Hippocampal formation (tissue), 2 donors: ENCODE results near the gene TTC34.
"Not testable (repeated sequence)": the region's sequence is repeated elsewhere in the genome, so short reads cannot be mapped to it uniquely, and the experiment has no call there.

Source experiments
- DNase-seq, 2 donors: peaks; one replicate each; lab custom pipeline; 2025; lab: John Stamatoyannopoulos, UW

TTC34 gene

DNA sequence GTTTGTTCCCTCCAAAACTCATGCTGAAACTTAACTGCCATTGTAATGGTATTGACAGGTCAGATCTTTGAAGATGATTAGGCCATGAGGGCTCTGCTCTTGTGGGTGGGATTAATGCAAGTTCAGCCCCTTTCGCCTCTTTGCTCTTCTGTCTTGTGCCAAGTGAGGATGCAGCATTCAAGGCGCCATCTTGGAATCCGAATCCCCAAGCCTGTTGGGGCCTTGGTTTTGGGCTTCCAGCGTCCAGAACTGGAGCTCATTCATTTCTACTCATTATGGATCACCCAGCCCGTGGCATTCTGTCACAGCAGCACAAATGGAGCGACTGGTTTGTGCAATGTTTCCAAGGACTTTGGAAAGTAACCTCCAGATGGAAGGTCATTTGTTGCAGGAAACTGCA lies 5.6 kb downstream of the TTC34 start:
- no peak for DNase-seq

DNA sequence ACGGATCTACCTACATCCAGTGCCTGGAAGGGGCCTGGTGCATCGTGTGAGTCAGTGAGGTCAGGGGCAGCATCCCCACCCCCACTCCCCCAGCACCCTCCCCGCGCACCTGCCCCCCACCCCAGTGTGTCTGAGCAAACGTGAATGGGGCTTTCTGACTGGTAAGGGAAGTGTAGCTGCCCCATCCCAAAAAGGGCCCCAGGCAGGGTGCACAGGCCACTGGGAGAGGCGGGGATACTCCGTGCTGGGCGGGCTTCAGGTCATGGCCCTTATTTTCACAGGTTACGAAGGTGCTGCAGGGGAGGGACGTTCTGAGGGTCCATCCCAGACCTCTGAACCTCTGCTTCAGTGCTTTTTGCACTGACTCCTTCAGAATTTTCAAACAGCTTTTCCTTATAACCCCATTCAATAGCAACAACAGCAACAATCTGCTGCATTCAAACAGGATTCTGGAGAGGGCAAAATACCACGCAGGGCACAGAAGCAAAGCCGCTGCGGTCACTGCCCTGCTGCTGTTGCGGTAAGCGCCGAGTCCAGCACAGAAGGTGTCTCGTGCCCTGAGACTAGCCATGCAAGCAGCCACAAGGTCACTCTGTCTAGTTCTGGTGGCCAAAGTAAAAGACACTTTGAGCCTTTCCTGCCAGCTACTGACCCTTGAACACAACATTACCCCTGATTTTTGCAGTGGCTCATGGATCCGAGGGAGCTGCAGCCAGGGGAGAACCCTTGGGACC lies 10.3 kb downstream of the TTC34 start:
- DNase-seq: no peak

DNA sequence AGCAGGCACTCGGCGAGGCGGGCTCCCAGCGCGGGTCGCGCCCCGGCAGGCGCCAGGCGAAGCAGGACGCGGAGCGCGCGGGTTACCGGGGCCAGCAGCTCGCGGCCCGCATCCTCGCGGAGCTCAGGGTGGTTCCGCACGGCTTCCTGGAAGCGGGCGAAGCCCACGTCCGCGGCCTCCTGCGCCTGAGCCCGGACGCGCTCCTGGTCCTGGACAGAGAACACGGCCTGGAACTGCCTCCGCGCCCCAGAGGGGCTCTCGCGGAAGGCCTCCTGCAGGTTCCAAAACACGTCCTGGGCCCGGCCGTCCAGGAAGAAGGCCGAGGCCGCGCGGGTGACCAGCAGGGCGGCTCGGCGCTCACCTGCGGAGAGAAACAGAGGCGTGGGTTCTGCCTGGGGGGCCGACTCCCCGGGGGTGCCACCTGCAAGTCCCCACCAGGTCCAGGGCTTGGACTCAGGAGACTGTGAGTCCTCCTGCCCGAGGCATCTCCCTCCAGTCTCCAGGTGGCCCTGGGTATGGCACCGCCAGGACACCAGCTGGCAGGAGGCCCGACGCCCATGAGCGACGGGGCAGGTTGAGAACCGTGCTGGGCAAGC lies 11.4 kb downstream of the TTC34 start:
- DNase-seq: no peak

DNA sequence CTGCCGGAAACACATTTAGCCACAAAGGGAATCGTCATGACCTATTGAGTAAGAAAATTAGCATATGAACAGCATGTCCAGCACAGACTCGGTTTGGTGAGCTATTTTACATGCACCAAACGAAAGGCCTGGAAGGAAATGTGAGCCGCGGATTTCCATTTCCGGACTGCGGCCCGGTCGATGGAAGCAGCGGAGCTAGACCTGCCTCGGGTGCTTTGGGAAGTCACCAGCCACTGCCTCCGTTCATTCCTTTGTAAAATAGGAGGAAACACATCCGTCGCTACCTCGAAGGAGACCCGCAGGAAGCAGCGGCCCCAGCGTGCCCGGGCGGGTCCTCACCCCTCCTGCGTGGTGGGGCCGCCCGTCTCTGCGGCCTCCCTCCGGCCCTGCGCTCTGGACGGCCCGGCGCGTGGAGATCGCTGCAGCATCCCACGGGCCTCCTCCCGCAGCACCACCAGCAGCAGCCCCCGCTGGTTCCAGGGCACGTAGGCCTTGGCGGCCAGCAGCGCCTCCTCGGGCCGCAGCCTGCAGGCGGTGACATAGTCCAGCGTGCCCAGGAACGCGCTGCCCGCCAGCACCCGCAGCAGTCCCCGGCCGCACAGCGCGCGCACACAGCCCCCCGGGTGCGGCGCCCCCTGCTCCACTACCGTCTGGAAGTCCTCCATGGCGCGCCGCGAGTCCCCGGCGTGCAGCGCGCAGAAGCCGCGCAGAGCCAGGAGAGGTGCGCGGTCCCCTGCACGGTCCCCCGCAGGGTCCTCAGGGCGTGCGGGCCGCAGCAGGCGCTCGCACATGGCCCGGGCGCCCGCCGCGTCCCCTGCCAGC lies 12.1 kb downstream of the TTC34 start:
- no peak for DNase-seq

DNA sequence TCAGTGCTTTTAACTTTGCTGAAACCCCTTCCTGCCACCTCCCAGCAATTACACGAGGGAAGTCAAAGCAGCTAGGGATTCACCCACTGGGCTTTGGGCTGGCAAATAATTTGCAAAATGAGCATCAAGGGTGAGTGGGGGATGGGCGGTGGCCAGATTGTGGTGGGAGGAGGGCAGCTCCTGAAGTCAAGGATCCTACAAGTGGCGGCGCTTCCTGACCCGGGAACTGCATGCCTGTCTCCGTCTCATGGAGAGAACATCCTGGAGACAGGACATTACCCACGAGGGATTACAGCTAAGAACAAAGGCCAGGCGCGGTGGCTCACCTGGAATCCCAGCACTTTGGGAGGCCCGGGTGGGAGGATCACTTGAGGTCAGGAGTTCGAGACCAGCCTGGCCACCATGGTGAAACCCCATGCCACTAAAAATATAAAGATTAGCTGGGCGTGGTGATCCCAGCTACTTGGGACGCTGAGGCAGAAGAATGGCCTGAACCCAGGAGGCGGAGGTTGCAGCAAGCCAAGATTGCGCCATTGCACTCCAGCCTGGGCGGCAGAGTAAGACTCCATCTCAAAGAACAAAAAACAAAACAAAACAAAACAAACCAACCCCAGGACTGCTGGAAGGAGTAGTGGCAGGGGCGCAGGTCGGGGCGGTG lies 12.9 kb downstream of the TTC34 start:
- DNase-seq: no peak

DNA sequence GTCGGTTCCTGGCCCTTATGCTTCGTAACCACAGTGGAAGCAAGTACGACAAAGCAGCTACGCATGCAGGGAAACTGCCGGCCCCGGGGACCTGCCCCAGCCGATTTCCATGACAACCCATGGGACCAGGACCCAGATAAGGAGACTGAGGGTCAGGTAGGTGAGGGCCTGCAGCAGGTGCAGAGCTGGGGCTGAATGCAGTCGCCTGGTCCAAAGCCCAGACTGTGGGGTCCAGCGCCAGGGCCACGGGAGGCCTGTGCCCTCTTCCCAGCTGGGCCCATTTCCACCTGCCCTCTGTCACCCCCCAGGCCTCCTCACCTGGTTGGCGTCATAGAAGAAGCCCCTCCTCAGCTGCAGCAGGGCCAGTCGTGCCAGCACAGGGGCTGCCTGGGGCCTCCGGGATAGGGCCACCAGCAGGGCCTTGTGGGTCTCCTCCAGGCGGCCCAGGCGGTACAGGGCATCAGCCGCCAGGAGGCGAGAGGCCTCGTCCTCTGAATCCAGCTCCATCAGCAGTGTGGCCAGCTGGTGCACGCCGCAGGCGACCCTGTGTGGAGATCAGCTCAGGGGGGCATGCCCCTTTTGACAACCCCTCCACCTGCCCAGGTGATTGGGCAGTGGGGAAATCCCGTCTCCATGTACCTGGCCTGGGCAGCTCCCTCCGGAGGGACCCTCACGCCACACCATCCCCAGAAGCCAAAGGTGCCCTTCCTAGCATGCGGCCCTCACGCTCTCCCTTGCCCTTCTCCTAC lies 14.2 kb downstream of the TTC34 start:
- no peak for DNase-seq

DNA sequence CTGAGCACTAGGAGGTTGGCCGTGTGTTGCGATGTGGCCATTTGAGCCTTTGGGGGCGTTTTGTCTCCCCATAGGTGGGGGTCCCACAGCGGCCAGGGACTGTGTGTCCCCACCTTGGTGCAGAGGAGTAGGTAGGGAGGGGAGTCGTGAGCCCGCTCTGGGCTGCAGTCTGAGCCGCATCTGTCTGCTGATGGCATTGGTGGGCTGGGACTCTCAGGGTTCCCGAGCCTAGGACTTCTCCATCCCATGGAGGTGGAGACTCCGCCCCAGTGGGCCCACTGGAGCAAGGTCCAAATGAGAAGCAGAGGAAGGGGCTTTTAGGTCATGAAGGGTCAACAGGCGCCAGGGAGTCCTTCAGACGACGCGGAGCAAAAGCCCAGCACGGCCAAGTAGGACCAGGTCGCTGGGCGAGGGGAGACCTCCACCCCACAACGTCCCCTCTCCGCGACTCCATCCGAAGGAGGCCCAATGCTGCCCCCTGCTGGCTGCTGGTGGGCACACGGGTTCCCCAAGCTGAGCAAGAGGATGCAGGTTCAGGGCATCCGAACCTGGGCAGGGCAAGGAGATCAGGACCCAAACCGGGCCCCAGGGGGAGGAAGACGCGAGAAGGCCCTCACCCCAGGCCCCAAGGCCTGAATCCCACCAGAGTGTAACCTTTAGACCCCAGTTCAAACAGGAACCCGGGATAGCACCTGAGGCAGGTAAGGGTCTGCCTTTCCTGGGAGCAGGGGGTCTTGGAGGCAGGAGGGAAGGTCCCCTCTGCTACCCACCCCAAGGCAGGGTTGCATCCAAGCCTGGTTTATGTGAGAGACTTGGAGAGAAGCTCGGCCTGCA lies 14.9 kb downstream of the TTC34 start:
- DNase-seq: no peak

DNA sequence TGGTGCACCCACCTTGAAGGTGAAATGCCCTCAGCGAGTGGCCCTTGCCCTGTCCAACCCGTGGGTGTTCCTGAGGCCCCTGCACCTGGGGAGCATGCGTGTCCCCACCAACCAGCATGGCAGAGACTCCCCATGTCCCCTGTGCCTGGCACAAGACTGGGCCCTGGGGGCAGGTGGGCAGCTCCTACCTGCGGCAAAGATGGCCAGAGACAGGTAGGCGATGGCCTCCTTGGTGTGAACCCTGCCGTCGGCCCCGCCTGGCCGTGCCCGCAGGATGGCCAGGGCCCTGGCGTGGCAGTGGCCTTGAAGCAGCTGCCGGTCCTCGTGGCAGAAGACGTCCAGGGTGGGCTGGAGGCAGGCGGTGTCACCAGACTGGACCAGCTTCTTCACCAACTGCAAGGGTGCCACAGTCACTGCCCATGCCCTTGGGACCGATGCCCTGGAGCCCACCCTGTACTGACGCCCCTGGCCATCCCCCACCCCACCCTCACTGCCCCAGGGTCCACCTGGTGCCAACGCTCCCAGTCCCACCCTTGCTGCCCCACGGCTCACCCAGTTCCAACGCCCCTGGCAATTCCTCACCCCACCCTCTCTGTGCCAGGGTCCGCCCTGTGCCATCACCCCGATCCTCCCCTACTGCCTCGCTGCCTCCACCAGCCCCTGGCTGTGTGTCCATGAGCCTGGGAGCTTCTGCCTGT lies 15.7 kb downstream of the TTC34 start:
- no peak for DNase-seq

DNA sequence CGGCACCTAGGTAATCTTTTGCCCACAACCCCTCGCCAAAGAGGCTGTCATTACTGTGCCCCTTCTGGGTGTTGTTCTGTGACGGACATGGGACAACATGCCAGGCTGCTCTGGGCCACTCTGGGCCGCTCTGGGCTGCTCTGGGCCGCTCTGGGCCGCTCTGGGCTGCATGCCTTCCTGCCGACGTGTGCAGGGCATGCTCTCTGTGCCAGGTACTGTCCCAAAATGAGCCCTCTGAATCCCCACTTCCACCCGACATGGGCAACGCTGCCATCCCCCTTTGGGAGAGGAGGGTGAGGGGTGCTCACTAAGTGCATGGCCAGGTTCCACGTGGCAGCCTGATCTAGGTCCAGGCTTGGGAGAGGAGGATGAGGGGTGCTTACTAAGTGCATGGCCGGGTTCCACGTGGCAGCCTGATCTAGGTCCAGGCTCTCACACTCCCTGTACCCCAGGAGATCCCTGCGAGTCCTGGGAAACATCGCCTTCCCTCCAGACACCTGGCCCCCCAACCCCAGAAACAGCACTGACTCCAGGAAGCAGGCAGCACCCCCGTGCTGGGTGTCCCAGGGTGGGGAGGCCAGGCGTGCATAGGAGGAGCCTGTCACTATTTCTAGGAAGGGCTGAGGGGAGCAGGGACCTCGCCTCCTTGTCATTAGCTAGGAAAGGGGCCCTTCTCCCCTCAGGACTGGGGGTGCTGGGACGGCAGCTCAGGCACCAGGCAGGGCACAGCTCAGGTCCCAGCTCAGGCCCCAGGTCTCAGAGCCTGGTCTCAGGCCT lies 16.5 kb downstream of the TTC34 start:
- no peak for DNase-seq

DNA sequence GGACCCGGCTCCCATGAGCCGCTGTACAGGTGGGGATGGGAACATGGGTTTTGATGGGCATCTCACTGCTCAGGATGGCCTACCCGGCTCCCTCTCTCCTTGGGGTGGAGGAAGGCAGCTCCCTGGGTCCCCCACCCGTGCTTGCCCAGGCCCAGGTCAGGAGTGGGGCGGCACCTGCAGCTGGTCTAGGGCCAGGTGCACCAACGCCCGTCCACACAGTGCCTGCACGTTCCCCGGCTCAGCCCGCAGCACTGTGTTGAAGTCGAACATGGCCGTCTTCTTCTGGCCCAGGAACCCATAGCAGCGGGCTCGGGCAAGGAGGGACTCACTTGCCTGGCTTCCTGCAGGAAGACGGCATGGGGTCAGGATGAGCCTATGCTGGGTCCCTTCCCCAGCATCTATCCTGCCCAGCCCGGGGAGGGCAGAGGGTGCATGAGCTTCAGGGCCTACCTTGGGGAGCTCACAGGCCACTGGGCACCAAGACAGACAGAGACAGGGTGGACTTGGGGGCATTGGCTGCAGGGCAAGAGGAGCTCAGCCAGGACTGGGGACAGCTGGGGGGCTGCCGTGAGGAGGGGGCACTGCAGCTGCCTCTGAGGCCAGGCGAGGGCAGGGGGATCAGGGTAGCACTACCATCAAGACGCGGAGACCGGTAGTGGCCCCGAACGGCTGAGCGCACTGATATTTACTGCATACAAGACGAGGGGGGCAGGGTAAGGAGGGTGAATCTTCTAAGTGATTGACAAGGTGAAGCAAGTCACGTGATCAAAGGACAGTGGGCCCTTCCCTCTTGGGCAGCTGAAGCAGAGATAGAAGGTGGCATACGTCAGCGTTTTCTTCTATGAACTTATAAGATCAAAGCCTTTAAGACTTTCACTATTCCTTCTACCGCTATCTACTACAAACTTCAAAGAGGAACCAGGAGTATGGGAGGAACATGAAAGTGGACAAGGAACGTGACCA lies 17.8 kb downstream of the TTC34 start:
- no peak for DNase-seq

DNA sequence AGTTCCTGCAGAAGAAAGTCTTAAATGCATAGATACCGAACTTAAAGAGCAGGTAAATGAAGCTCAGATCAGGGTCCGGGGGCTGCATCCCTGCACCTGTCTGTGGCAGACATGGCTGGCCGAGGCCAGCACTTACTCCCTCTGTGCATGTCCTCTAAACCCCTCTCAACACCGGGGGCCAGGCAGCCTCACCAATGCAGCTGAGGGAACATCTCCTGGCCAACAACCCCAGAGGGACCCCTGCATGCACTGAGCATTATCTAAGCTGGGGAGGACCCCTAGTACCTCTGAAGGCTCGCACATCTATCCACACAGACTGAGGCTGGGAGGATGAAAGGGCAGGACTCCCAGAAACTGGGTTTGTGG lies 18.4 kb downstream of the TTC34 start:
- no peak for DNase-seq

DNA sequence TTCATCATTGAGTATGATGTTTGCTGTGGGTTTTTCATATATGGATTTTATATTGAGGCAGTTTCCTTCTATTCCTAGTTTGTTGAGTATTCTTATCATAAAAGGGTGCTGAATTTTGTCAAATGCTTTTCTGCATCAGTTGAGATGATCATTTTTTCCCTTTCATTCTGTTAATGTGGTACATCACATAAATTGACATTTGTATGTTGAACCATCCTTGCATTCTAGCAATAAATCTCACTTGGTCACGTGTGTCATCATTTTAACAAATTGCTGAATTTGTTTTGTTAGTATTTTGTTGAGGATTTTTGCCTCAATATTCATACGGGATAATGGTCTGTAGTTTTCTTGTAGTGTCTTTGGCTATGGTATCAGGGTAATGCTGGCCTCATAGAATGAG lies 19.9 kb downstream of the TTC34 start:
- no peak for DNase-seq

DNA sequence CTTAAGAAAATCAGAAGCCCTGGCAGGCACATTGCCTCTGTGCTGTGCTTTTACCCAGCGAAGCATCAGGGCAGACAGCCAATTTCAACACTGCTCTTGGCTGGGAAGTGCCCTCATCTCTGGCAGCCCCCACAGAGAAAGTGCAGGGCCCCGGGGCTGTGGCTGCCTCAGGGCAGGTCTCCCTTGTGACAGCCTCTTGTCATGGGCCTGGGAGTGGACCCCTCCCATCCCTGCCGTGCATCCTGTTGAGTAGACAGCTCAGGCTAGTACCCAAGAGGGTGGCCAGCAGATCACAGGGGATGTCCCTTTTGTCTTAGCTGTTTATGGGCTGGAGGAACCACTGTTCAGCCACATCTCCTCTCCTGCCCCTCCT lies 23.3 kb downstream of the TTC34 start:
- DNase-seq: no peak

DNA sequence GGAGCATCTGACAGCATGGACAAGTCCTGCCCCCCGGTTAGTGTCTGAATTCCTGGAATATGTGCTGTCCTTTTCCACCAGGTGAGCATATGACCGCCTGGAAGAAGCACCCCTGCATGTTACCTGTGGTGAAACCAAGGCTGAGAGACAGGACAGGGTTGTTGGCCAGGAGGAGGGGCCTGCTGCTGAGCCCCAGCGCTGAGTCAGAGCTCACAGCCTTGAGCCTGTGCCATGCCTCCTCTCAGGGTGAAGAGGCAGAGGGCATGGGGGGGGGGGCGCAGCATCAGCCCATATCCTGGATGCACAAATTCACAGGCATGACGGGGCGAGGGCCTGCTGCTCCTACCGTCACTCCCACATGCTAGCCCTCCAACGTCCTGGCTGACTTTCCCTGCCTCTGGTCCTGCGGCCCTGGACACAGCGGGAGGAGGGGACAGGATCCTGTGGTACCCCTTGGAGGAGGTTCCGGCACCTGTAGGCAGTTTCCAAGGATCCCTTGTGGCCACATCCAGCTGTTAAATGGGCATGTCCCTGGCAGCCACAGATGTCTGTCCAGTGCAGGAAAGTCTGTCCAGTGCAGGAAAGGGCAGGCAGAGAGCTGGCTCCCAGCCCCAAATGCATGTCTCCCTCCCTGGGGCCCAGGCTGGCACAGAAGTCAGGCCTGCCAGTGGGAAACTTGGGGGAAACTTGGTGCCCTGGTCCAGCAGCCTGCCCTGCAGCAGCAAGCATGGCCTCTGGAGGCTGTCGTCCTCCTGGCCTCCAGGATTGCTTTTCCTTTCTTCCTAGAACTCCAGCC lies 23.9 kb downstream of the TTC34 start:
- no peak for DNase-seq

DNA sequence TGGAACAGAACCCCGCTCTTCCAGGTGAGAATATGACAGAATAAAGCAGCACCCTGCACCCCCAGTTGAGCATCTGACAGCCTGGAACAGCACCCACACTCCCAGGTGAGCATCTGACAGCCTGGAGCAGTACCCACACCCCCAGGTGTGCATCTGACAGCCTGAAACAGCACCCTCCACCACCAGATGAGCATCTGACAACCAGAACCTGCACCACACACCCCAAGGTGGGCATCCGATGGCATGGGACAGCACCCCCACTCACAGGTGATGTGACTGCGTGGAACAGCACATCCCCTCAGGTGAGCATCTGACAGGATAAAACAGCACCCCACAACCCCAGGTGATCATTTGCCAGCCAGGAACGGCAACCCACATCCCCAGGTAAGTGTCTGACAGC lies 26.2 kb downstream of the TTC34 start:
- DNase-seq: not testable (repeated sequence)

DNA sequence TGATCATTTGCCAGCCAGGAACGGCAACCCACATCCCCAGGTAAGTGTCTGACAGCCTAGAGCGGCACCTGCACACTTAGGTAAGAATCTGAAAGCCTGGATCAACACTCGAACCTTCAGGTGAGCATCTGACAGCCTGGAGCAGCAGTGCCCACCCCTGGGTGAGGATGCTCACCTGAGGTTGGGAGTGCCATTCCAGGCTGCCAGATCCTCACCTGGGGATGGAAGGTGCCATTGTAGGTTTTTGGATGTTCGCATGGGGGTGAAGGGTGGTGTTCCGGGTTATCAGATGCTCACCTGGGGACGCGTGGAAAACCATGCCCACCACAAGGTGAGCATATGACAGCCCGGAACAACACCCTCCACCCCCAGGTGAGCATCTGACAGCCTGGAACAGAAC lies 33.4 kb downstream of the TTC34 start:
- DNase-seq: not testable (repeated sequence)

DNA sequence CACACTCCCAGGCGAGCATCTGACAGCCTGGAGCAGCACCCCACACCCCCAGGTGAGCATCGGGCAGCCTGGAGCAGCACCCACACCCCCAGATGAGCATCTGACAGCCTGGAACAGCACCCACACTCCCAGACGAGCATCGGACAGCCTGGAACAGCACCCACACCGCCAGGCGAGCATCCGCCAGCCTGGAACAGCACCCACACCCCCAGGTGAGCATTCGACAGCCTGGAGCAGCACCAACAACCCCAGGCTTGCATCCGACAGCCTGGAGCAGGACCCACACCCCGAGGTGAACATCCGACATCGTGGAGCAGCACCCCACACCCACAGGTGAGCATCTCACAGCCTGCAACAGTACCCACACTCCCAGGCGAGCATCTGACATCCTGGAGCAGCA lies 42.1 kb downstream of the TTC34 start:
- DNase-seq: not testable (repeated sequence)

DNA sequence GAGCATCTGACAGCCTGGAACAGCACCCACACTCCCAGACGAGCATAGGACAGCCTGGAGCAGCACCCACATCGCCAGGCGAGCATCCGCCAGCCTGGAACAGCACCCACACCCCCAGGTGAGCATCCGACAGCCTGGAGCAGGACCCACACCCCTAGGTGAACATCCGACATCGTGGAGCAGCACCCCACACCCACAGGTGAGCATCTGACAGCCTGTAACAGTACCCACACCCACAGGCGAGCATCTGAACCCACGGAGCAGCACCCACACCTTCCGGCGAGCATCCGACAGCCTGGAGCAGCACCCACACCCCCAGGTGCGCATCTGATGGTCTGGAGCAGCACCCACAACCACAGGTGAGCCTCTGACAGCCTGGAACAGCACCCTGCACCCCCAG lies 44.0 kb downstream of the TTC34 start:
- DNase-seq: not testable (repeated sequence)
